SIG-M5 treated with dmso at 0.1 percent for 504 hours (cell line): ENCODE results near the gene AGAP1.
"Not testable (repeated sequence)": the region's sequence is repeated elsewhere in the genome, so short reads cannot be mapped to it uniquely, and the experiment has no call there.

Experiments used
- DNase-seq: peaks from one replicate; lab custom pipeline; 2025; ENCODE audit not compliant: unreplicated experiment; lab: John Stamatoyannopoulos, UW

Gene AGAP1

DNA sequence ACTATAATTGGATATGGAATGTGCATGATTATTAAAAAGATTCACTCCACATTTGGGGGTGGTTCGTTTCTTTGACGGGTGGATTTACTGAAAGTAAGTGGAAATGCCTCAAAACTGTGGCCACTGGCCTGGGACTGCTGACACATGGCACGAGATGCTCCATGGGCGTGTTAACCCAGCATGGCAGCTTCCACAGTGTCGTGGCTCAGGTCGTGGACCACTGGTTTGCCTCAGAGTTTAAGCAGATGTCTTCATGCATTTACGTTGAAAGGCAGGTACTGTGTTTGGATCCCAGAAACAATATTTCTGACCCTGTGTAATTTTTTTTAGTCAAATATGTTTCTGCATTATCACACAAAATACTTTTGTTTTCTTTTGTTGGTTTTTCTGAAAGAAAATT, 432.4 kb downstream of the AGAP1 start:
- no peak for DNase-seq

DNA sequence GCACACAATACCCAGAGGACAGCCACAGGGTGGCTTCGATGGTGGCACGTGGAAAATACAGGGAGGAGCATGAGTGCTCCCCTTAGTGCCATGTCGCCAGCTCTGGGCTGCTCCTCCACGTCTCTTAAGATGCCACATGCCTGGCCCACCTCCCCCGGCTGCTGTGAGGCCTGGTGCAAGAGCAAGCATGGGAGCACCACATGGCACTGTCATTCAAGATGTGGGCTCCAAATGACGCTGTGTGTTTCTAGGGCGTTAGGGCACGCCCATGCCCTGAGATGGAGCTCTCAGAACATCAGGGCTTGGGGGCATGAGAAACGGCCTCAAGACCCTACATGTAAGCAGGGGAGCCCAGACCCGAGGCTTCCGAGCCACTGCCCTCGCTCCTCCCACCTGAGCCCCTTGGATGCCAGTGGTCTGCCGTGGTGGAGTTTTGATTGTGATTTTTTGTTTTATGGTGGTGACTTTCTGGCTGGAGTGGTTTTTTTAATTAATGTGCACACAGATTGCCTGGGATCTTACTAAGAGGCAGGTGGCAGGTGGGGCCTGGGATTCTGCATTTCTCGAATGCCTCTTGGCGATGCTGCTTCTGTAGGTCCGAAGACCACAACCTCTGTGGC, 435.0 kb downstream of the AGAP1 start:
- no peak for DNase-seq

DNA sequence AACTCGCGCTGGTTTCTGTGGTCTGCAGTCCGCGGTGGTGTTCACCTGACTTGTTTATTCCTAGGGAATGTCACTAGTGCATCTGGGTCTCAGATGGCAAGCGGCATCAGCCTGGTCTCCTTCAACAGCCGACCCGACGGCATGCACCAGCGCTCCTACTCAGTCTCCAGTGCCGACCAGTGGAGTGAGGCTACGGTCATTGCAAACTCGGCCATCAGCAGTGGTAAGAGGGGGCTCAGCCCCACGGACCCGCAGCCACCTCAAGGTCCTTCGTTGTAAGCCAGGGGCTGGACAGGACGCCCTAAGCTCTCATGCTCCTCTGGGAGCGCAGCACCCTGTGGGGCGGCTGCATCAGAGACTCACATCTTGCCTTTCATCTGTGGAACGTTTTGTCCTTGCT, 436.9 kb downstream of the AGAP1 start:
- no peak for DNase-seq

DNA sequence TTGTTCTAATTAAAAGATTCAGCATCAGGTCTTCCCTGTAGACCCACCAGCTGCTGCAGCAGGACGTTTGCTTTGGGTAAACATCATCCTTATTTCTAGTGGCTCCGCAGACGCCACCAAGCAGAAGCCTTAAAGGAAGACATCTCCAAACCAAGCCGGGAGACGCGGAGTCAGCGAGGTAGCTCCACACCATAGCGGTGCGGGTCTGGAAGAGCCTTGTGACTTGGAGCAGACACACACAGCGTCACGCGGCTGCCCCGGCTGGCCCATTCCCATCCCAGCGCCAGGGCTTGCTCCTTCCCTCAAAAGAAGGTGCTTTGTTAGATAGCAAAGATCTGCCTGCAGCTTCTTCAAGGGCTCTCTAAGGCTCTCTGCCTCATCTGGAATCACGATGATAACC, 437.8 kb downstream of the AGAP1 start:
- DNase-seq, result no peak

DNA sequence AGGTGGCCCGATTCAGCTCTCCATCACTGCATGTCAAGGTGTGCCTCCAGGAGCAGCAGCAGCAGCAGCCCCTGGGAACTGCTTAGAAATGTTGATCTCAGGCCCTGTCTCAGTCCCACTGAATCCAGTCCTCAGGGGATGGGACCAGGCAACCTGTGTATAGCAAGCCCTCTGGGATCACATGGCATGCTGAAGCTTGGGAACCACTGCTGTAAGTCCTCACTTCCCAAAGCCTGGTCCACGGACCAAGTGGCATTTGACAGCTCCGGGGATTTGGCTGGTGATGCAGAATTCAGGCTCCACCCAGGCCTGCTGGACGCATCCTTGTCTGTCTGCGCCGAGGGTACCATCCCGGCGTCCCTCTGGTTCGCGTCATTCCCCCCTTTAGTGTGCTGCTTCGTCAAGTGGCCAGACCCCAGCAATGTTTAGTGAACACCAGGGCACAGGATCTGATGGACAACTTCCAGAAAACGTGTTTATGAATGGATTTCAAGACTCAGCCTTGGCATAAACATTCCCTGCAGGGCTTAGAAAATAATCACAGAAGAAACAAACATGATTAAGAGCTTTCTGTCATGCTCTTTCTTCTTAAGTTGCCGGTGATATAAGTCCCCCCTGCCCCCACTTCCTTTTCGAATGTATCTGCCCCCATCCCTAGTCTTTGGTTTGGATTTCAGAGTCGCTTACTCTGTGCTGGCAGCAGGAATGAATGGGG, 440.4 kb downstream of the AGAP1 start:
- no peak for DNase-seq

DNA sequence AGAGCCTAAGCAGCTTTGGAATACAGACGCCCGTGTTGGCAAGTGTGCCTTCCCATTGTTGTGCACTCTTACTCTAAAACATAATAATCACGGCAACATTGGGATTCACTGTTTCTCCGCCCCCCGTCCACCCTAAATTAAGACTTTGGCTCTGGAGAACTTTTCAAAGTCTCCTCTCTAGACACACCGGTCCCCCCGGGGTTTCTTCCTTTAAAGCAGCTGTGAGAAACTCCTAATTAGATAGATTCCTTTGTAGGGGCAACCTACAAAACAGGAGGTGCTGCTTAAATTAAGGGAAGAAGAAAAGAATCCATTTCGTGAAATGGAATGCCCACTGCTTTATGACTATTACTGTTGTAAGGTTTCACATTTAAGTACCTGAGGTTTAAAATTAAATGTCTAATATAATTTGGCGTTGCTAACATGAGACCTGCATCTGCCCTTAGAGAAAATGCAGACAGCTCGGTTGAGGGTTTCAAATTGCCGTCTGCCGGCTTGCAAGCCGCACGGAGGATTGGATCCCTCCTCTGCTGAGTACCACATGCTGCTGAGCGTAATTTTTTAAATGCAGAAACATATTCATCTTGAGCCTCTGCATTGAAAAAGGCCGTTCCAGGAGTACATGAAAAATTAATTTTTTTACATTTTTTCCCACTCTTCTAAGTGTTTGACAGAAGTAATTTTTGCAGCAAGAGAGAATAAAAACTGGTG, 441.1 kb downstream of the AGAP1 start:
- no peak for DNase-seq

DNA sequence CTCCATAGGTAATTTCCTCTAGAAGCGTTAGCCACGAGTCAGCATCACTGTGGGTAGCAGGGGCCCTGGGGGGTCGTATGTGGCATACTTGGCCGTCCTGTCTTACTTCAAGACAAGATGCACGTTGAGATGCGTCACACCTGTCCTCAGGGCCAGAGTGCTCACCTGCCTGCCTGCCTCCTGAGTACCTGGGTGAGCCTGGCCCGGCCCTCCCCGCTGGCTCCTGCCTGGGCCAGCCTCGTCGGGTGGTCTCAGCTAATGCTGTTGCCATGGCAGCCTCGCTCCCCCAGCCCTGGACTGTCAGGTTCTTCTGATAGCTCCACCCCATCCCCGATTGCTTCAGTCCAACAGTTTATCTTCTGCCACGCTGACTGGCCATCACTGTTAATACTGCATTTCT, 441.9 kb downstream of the AGAP1 start:
- DNase-seq, result no peak

DNA sequence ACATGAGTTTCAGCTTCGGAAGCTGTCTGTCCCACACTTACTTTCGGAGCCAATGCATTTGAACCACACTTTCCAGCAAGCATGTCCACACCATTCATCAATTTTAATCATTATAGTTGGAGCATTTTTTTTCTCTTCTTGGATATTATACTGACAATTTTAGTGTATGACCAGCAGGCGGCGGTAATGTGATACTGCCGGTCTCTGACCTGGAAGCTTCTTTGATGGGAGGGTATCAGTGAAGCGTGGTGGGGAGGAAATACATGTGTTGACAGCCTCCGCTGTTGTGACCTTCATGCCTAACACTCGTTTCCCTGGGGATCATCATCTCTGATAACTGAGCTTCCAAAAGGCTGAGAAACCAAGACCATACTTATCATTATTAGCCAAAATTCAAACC, 442.6 kb downstream of the AGAP1 start:
- no peak for DNase-seq

DNA sequence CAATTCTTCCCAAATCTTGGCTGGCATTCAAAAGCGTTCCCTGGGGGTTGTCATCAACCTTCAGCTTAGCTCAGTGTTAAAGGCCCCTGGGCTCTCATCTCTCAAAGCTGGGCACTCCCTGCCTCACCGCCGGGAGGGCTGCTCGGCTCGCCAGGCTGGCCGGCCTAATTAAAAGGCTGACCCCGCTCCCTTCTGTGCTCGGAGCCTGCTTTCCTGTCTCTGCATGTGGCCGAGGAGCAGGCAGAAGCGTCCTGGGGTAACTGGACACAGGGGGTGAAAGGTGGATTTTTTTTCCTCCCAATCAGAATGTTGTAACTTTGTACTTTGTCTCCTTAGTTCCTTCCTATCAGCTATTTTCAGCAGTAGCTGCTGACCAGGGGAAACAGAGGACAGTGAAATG, 443.2 kb downstream of the AGAP1 start:
- DNase-seq, result no peak

DNA sequence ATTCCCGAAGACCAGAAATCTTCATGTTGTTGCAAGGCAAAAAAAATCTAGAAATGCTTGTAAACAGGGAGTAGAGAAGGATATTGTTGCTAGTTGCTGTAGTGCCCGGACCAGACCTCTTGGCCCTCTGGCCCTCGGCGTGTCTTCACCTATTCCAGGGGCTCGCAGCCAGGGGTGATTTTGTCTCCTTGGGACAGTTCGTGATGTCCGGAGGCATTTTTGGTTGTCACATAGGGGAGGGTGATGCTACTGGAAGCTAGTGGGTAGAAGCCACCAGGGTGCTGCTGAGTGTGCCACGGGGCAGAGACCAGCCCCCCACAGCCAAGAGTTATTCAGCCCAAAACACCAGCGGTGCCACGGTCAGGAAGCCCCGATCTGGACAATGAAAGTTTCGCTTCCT, 443.7 kb downstream of the AGAP1 start:
- no peak for DNase-seq

DNA sequence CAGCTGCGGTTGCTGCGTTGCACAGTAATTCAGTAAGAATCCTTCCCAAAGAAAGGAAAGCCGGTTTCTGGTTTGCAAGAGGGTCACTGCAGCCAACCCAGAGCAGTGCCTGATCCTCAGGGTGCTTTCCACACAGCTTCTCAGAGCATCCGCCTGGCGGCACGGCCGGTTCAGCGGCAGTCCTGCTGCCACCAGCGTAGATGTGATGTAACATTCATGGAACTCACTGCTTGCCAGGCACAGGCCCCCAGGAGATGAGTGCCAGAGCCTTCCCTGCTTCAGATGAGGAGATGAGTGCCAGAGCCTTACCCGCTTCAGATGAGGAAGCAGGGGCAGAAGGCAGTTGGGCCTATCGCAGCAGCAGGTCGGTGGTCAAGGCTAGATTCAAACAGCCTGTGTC, 444.1 kb downstream of the AGAP1 start:
- no peak for DNase-seq

DNA sequence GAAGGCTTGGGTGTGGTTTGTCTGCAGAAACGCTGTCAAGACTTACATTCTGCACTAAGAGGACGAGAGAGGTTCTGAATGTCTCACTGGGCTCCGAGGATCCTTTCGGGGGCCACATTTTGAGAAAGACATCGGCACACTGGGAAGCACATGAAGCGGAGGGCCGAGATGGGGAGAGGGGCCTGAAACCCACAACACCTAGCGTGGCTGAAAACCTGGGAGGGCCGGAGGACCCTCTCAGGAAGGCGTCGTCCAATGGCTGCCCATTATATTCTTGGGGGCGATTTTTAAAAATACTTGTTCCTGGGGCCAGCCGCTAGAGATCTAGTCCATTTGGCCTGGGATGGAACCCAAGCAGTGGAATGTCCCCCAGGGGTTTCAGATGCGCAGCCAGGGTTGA, 444.8 kb downstream of the AGAP1 start:
- no peak for DNase-seq

DNA sequence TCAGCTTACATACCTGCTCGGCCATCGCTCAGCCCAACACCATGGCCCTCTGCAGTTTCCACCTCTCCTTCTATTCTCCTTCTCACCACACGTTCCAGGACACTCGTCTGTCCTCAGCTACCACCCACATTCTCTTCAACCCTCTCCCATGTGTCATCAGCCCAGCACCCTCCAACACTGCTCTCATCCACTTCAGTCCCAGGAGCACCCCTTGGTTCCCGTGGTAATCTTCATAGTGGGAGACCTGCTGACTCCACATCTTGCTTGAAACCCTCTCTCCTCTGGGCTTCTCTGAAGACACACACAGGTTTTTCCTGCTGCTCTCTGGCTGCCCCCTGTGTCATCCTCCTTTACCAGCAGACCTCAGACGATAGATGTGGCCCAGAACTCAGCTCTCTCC, 445.6 kb downstream of the AGAP1 start:
- no peak for DNase-seq

DNA sequence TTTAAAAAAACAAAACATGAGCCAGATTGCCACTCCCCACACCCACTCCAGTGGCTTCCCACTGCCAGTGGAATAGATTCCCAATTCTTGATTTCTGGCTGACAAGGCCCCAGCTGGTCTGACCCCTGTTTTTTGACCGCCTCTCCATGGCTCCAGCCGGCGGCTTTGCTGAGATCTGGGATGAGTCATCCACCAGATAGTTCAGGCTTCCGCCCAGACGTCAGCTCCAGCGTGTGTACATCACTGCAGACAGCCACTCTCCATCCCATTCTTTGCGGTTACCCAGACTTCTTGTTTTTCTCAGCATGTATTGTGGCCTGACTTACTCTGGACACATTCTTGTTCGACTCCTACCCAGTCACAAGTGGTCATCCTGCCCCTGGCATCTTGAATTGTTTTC, 446.5 kb downstream of the AGAP1 start:
- no peak for DNase-seq

DNA sequence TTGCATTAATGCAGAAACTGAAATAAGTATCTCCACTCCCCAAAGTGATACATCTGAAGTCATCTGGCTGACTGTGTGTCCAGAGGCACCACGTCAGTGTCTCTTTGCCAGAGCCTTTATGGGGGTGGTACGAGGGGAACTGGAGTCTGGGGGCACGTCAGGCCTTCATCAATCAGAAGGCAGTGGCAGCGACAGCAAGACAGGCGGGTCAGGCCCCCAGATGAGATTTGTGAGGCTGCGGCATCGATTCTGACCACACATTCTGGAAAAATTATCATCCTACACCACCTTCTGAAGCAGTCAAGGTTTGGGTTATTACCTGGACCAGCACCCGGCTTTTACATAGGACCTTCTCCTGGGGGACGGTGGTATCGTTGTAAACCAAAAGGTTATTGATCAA, 450.7 kb downstream of the AGAP1 start:
- no peak for DNase-seq

DNA sequence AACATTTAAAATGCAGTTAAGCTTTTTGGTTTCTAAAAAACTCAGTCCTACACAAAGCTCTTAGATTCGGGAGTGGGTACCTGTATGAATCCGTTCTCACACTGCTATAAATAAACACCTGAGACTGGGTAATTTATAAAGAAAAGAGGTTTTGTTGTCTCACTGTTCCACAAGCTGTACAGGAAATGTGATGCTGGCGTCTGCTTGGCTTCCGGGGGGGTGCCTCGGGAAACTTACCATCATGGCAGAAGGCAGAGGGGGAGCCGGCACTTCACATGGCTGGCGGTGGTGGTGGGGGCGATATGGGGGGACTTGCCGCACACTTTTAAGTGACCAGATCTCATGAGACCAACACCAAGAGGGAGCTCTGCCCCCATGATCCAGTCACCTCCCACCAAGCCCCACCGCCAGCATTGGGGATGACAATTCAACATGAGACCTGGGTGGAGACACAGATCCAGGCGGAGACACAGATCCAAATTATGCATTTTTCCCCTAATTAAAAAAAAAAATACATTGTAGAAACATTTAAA, 451.8 kb downstream of the AGAP1 start:
- no peak for DNase-seq

DNA sequence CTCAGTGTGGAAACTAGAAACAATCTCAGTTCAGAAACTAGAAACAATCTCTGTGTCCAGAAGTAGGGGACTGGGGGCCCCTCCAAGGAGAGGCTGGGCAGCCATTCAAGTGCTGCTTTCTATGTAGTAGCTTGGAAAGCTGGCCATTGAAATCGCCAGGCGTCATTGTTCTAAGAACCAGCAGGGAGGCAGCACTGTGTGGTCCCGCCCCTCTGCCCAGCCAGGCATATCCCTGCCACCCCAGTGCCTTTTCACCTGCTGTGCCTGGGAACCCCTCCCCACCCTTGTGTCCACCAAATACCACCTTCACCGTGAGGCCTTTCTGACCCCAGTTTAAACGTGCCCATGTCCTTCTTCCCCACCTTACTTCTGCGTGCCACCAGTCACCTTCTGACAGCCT, 452.7 kb downstream of the AGAP1 start:
- no peak for DNase-seq

DNA sequence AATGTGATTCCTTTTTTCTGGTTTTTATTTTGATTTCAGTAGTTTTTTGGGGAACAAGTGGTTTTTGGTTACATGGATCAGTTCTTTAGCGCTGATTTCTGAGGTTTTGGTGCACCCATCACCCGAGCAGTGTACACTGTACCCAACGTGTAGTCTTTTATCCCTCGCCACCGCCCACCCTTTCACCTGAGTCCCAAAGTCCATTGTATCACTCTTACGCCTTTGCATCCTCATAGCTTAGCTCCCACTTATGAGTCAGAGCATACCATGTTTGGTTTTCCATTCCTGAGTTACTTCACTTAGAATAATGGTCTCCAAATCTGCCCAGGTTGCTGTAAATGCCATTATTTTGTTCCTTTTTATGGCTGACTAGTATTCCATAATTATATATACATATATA, 453.2 kb downstream of the AGAP1 start:
- DNase-seq, result not testable (repeated sequence)

DNA sequence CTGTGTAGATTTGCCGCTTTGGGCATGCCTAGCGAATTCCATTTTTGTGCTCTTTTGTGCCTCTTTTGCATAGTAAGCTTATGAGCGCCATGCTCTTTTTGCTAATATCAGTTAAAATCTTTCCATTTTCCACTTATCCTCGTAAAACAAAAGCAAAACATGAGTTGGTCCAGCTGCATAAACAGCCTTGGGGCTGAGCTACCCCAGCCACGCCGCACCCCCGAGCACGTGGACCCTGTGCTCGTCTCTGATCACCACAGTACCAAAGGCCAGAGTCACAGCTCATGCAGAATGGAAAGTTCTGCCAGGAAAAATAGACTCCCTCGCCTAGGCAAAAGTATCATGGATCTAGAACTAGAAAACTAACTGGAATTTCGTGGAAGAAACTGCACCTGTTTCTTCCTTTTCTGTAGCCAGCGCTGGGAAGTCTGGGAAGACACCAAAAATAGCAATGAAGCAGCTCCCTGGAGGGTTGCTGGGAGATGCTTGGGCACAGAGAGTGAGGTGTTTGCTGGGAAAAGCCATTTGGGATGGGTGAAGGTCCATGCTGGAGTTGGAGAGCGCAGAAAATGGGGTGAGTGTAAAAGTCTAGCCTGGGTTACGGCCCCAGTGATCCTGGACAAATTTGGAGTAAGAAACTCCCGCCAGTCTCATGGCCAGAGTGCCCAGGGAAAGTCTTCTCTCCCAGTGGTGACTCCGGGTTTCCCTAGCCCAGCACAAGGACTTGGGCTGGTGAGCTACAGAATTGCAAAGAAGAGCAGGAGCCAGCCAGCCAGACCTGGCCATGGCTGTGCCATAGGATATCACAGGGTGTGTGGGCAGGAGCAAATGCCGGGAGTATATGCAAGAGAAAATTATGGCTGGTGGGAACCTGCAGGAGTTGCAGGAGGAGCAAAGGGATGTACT, 456.0 kb downstream of the AGAP1 start:
- DNase-seq, result no peak

DNA sequence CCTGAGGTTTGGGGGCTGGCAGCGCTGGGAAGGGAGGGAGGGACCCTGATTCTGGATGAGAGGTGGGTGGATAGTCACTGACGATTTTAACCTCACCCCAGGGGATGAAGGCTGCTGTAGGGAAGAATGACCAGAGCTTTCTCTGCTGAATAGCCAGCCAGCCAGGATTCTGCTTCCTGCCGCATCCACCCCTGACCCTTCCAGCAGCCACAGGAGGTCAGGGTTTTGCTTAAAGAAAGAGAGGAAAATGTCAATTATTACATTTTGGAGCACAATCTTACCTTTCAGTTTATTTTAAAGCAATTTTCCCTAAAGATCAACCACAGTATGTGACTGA, 456.6 kb downstream of the AGAP1 start:
- no peak for DNase-seq

DNA sequence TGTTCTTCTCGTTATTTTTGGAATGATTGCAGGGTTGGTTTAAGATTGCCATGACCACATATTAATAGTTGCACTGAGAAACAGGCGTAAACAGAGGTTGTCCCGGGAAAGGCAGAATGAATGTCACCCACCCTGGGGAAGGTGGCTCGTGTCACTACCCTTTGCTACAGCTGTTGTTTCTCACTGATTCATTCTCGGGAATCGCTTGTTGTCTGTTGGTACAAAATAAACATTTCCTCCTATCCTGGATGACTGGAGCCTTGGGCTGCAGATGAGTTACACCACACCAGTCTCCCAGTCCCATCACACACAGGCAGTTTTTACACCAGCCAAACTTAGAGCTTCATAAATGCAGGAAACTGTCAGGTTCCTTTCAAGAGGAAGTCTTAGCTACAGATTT, 457.6 kb downstream of the AGAP1 start:
- DNase-seq, result no peak
